ENCODE measurements around the gene UBE2I.

GRCh38 chr16:1278477-1278876, 31.0 kb upstream of the UBE2I start:
- no peak for TF ChIP-seq CTCF (conservative IDR thresholded peaks at IDR 0.05)
- TF ChIP-seq EZH2 (IDR thresholded peaks at IDR 0.05; ENCODE audit: low read depth), result no peak
